IMR-90 (cell line): Measurements from ENCODE around the gene DCHS1. TPM values are rescaled to one million over a fixed set of nuclear protein-coding genes. Genes with fewer than 3 reads are reported as not detected.

Experiments
- ATAC-seq: fragments of 200-7000 bp; cut with Tn5 transposase; 2 replicates; pipeline ENCODE4 v1.9.1; 2020; ENCODE audit warnings: low read depth, mild to moderate bottlenecking, moderate library complexity
- BruUV-seq: library from RNA; stranded (reverse); fragments of 400-500 nt; replicated peaks from 2 replicates; lab custom pipeline; 2021; lab: Mats Ljungman, UMichigan
- CTCF ChIA-PET: fragments of 300-600 bp; formaldehyde crosslinking; extraction: SDS; loops from one replicate; lab custom pipeline; 2021; ENCODE audit warnings: antibody characterized with exemption; lab: Yijun Ruan, JAX
- POLR2A ChIA-PET: fragments of 300-600 bp; sonication (Branson Sonifier 250); formaldehyde crosslinking; loops from one replicate; lab custom pipeline; 2022; ENCODE audit warnings: antibody characterized with exemption; ENCODE audit not compliant: unreplicated experiment; lab: Charles Lee
- DNase-seq: peaks from one replicate; pipeline ENCODE4 v3.0.0; 2013
- H2AFZ ChIP-seq: replicated peaks from 2 replicates; pipeline ENCODE3; 2013; ENCODE audit warnings: low read length, mild to moderate bottlenecking; ENCODE audit not compliant: poor library complexity
- H2AK5ac ChIP-seq: 2 replicates; pipeline ENCODE4 v1.6.1; 2013; ENCODE audit warnings: low read depth, low read length, inconsistent platforms
- H2AK9ac ChIP-seq: replicated peaks from 2 replicates; pipeline ENCODE3; 2013; ENCODE audit warnings: mild to moderate bottlenecking, low read depth, low read length, moderate library complexity; ENCODE audit not compliant: poor library complexity
- H2BK120ac ChIP-seq: 2 replicates; pipeline ENCODE4 v1.6.1; 2013; ENCODE audit warnings: low read depth, low read length, inconsistent platforms
- H2BK15ac ChIP-seq: 3 replicates; pipeline ENCODE4 v1.6.1; 2013; ENCODE audit warnings: low read depth, low read length, inconsistent platforms
- H2BK20ac ChIP-seq: 2 replicates; pipeline ENCODE4 v1.6.1; 2013; ENCODE audit warnings: low read depth, mild to moderate bottlenecking, inconsistent platforms, low read length, moderate library complexity
- H2BK5ac ChIP-seq: 2 replicates; pipeline ENCODE4 v1.6.1; 2013; ENCODE audit warnings: mild to moderate bottlenecking, low read depth, low read length, inconsistent platforms; ENCODE audit not compliant: poor library complexity, severe bottlenecking
- H3K14ac ChIP-seq: replicated peaks from 2 replicates; pipeline ENCODE4 v1.6.1; 2013; ENCODE audit warnings: low read depth, low read length, inconsistent platforms
- H3K18ac ChIP-seq: 2 replicates; pipeline ENCODE4 v1.6.1; 2013; ENCODE audit warnings: low read depth, low read length, control low read depth
- H3K23ac ChIP-seq: 2 replicates; pipeline ENCODE4 v1.6.1; 2013; ENCODE audit warnings: low read depth, low read length, inconsistent platforms
- H3K27ac ChIP-seq: 2 replicates; pipeline ENCODE4 v1.5.1; 2013; ENCODE audit warnings: mild to moderate bottlenecking, control low read depth, low read length; ENCODE audit not compliant: insufficient read depth
- H3K27me3 ChIP-seq: 2 replicates; pipeline ENCODE4 v1.6.1; 2013; ENCODE audit warnings: low read length; ENCODE audit not compliant: control insufficient read depth, insufficient read depth
- H3K36me3 ChIP-seq: 2 replicates; pipeline ENCODE4 v1.6.1; 2013; ENCODE audit warnings: low read length, mixed read lengths; ENCODE audit not compliant: control insufficient read depth, insufficient read depth
- H3K4ac ChIP-seq: 2 replicates; pipeline ENCODE4 v1.6.1; 2013; ENCODE audit warnings: low read depth, low read length, inconsistent platforms
- H3K4me1 ChIP-seq: 2 replicates; pipeline ENCODE4 v1.6.1; 2013; ENCODE audit warnings: low read length, mixed read lengths; ENCODE audit not compliant: control insufficient read depth, insufficient read depth
- H3K4me2 ChIP-seq: 2 replicates; pipeline ENCODE4 v1.6.1; 2013; ENCODE audit warnings: low read depth, mild to moderate bottlenecking, control low read depth, low read length, moderate library complexity
- H3K4me3 ChIP-seq: 2 replicates; pipeline ENCODE4 v1.5.1; 2013; ENCODE audit warnings: low read depth, mild to moderate bottlenecking, control low read depth, low read length, moderate library complexity; ENCODE audit not compliant: insufficient read depth
- H3K56ac ChIP-seq: 2 replicates; pipeline ENCODE4 v1.6.1; 2013; ENCODE audit warnings: low read length, inconsistent platforms; ENCODE audit not compliant: insufficient read depth; ENCODE audit errors: extremely low read depth
- H3K79me1 ChIP-seq, 2 experiments: 2 replicates each; pipeline ENCODE4 v1.6.1; 2013; ENCODE audit warnings: low read length in 2 of 2, inconsistent platforms in 1 of 2, low read depth in 1 of 2
- H3K9ac ChIP-seq: 2 replicates; pipeline ENCODE4 v1.6.1; 2013; ENCODE audit warnings: low read depth, low read length, control low read depth
- H3K9me1 ChIP-seq: 2 replicates; pipeline ENCODE4 v1.6.1; 2013; ENCODE audit warnings: low read length, inconsistent platforms; ENCODE audit not compliant: insufficient read depth
- H3K9me3 ChIP-seq: 2 replicates; pipeline ENCODE4 v1.6.1; 2013; ENCODE audit warnings: low read length; ENCODE audit not compliant: control insufficient read depth, insufficient read depth
- H4K20me1 ChIP-seq: 2 replicates; pipeline ENCODE4 v1.6.1; 2013; ENCODE audit warnings: low read length, inconsistent platforms; ENCODE audit not compliant: insufficient read depth
- H4K5ac ChIP-seq: 2 replicates; pipeline ENCODE4 v1.6.1; 2013; ENCODE audit warnings: mild to moderate bottlenecking, low read depth, low read length, control low read depth
- H4K8ac ChIP-seq, 2 experiments: 2 replicates each; pipeline ENCODE4 v1.6.1; 2013; ENCODE audit warnings: low read depth in 2 of 2, low read length in 2 of 2, control low read depth in 1 of 2, inconsistent platforms in 1 of 2
- H4K91ac ChIP-seq: 2 replicates; pipeline ENCODE4 v1.6.1; 2013; ENCODE audit warnings: low read depth, low read length, inconsistent platforms; ENCODE audit not compliant: insufficient read depth
- CHD1 ChIP-seq: IDR thresholded peaks from 2 replicates; pipeline ENCODE4 v1.6.1; 2012; ENCODE audit warnings: low read depth, low read length, improper control_type of control experiment
- FOS ChIP-seq: fragments of 150-350 bp; IDR thresholded peaks from 2 replicates; pipeline ENCODE4 v1.6.1; 2016; ENCODE audit warnings: low read depth, low read length
- MAFK ChIP-seq: IDR thresholded peaks from 2 replicates; pipeline ENCODE4 v1.6.1; 2012; ENCODE audit warnings: low read depth, low read length, improper control_type of control experiment
- MAZ ChIP-seq: IDR thresholded peaks from 2 replicates; pipeline ENCODE4 v1.6.1; 2012; ENCODE audit warnings: low read depth, mild to moderate bottlenecking, low read length, improper control_type of control experiment, moderate library complexity, borderline replicate concordance
- MXI1 ChIP-seq: IDR thresholded peaks from 2 replicates; pipeline ENCODE4 v1.6.1; 2012; ENCODE audit warnings: low read depth, mild to moderate bottlenecking, low read length, moderate library complexity, borderline replicate concordance
- NFE2L2 ChIP-seq: fragments of 150-350 bp; IDR thresholded peaks from 2 replicates; pipeline ENCODE4 v1.6.1; 2016; ENCODE audit warnings: low read depth, mild to moderate bottlenecking, low read length
- POLR2A ChIP-seq: IDR thresholded peaks from 2 replicates; pipeline ENCODE4 v1.6.1; 2012; ENCODE audit warnings: mild to moderate bottlenecking, low read depth, low read length
- RAD21 ChIP-seq: IDR thresholded peaks from 2 replicates; pipeline ENCODE4 v1.6.1; 2012; ENCODE audit warnings: low read length, improper control_type of control experiment
- RCOR1 ChIP-seq: IDR thresholded peaks from 2 replicates; pipeline ENCODE4 v1.6.1; 2012; ENCODE audit warnings: mild to moderate bottlenecking, low read length, improper control_type of control experiment; ENCODE audit not compliant: insufficient replicate concordance
- RFX5 ChIP-seq: IDR thresholded peaks from 2 replicates; pipeline ENCODE4 v1.8.0; 2012; ENCODE audit warnings: low read depth, mild to moderate bottlenecking, low read length, moderate library complexity
- SMC3 ChIP-seq: fragments of 150-350 bp; IDR thresholded peaks from 2 replicates; pipeline ENCODE4 v1.6.1; 2016; ENCODE audit warnings: low read depth, mild to moderate bottlenecking, antibody characterized with exemption, low read length, moderate library complexity
- WGBS, 2 experiments: methylation state at CpG; one replicate each; pipeline versions ENCODE4 v1.1.5 to v1.1.7; 2013; ENCODE audit warnings: missing lambda C conversion rate in 2 of 2; ENCODE audit not compliant: insufficient read length in 1 of 2; ENCODE audit errors: extremely low coverage in 2 of 2; 5-methylcytosine and 5-hydroxymethylcytosine counted together
- dilution Hi-C: fragments of 300-500 bp; cut with HindIII; formaldehyde crosslinking; loops from one replicate; pipeline ENCODE4 v1.14.3; 2018; ENCODE audit warnings: low sequenced_read_pairs; ENCODE audit not compliant: unreplicated experiment
- in situ Hi-C: fragments of 300-500 bp; cut with MboI; formaldehyde crosslinking; loops from 3 replicates; pipeline ENCODE4 v1.14.3; 2019; ENCODE audit warnings: low sequenced_read_pairs, inconsistent platforms, mixed read lengths
- intact Hi-C: fragments of 100-400 bp; cut with micrococcal nuclease; formaldehyde crosslinking; loops from 2 replicates; pipeline ENCODE4 v1.10.0; 2022
- polyA plus RNA-seq, 3 experiments: library from polyadenylated mRNA; depleted of rRNA; stranded (reverse); fragments of >200 nt; gene quantifications; 2 replicates each; pipeline ENCODE4 v1.2.3, GENCODE V29; 2012; ENCODE audit warnings: low replicate concordance in 1 of 3
- total RNA-seq: library from RNA; depleted of rRNA; stranded (reverse); fragments of >200 nt; gene quantifications from 2 replicates; pipeline ENCODE4 v1.2.3, GENCODE V29; 2012
- TF ChIP-seq, protein P1 (sequence below): conservative IDR thresholded peaks from 2 replicates; pipeline ENCODE4 v1.5.1; 2012; ENCODE audit warnings: mild to moderate bottlenecking, low read depth, low read length, improper control_type of control experiment

The DCHS1 gene
- total and polyA plus RNA-seq, 2 of the 4 experiments (the other 2 are of a cell fraction), result 1.4 to 3.3 TPM

DNA sequence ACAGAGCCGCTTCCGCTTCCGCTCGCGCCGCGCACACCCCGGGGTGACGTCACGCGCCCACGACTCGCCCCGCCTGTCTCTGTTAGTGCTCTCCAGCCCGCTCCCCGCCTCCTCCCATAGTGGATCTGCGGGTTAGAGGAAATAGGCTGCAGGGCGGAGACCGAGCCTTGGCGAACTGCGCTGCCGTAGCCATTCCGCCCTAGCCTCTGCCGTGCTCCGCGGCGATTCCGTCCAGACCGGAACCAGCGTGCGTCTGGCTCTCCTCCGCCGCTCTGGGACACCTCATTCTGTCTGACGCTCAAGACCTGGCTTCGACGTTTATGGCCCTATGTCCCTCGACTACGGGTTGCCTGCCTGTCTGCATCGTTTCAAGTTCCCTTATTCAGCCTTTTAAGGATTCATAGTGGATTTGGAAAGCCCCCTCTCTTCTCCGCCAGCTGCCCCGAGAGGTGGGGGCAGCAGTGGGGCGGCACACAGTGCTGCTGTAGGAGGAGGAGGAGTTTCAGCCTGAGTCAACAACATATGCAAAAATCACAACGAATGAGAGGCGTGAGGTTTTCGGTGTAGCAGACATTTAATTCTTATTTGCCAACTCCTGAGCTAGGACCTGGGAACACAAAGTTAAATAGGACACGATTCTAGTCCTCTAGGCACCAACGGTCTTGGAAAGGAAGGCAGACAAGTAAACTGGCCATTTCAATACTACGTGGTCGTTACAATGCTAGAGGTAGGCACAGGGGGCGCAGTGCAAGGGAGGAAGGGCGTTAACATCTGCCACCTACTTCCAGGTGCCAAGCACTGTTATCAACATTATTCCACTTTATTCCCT is 43.2 kb downstream of the DCHS1 start, which contains the start of gene TAF10 (continued):
- TF ChIP-seq MXI1 (no peak; the same call in 1 of the 2 replicates), FOS (0 out of 2 replicates have a peak, but pooled peaks have one; percentile 3), RCOR1 (peak; percentile 15)

GRCh38 chr11:6611963-6612212 is 43.7 kb downstream of the DCHS1 start:
- H3K4ac ChIP-seq, result peak overlapping the region; percentile 85
- ATAC-seq, result no peak
- peak overlapping the region; percentile 27; the same call in 1 of the 2 replicates for H4K5ac ChIP-seq
- no peak overlapping the region for H2BK20ac ChIP-seq
- H3K18ac ChIP-seq, result no peak overlapping the region; the same call in 1 of the 2 replicates
- H2BK5ac ChIP-seq, result peak overlapping the region; percentile 72
- peak overlapping the region; percentile 96 for H3K4me2 ChIP-seq
- H4K8ac ChIP-seq, result peak overlapping the region; percentile 19 to 52; a peak in 2 of 4 replicates
- peaks cover 8% of the 10 kb centered on the region for H4K20me1 ChIP-seq
- TF ChIP-seq MAZ (no peak), FOS (no peak), RFX5 (no peak), POLR2A (no peak), NFE2L2 (no peak), MXI1 (no peak), RAD21 (no peak), MAFK (no peak), SMC3 (no peak), RCOR1 (no peak), CHD1 (no peak)
- TF ChIP-seq, protein P1, sequence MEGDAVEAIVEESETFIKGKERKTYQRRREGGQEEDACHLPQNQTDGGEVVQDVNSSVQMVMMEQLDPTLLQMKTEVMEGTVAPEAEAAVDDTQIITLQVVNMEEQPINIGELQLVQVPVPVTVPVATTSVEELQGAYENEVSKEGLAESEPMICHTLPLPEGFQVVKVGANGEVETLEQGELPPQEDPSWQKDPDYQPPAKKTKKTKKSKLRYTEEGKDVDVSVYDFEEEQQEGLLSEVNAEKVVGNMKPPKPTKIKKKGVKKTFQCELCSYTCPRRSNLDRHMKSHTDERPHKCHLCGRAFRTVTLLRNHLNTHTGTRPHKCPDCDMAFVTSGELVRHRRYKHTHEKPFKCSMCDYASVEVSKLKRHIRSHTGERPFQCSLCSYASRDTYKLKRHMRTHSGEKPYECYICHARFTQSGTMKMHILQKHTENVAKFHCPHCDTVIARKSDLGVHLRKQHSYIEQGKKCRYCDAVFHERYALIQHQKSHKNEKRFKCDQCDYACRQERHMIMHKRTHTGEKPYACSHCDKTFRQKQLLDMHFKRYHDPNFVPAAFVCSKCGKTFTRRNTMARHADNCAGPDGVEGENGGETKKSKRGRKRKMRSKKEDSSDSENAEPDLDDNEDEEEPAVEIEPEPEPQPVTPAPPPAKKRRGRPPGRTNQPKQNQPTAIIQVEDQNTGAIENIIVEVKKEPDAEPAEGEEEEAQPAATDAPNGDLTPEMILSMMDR, result no peak
- H2AK9ac ChIP-seq, result peak overlapping the region; percentile 91
- peak overlapping the region; percentile 67 for H3K4me3 ChIP-seq
- WGBS, 2 experiments, result 0% methylated on average over 25 of the region's 36 CpGs; no CpG with 5 or more reads in 1 of the 2 experiments
- H3K9me1 ChIP-seq, result peaks cover 35% of the 10 kb centered on the region
- dilution Hi-C loops (no loop called here), in situ Hi-C loops (no loop called here), intact Hi-C loops (loop anchor here (1.0 kb wide), 2 partner anchors 71 to 138 kb away; partner anchors contain the start of gene MRPL17)
- peaks cover 31 to 80% of the 10 kb centered on the region in 2 experiments for H3K79me1 ChIP-seq
- POLR2A ChIA-PET, result interaction anchor here (0.8 to 0.9 kb wide), 2 partner anchors 9 to 16 kb away, joined by 3 to 4 read pairs; no protein-coding TSS in a partner anchor
- H3K36me3 ChIP-seq, result peaks cover 63% of the 10 kb centered on the region
- H2AFZ ChIP-seq, result peak overlapping the region; percentile 95
- peak overlapping the region; percentile 16 for H4K91ac ChIP-seq
- H3K4me1 ChIP-seq, result peaks cover 26% of the 10 kb centered on the region
- 0 out of 2 replicates have a peak overlapping the region, but pooled peaks have one; percentile 84 for H3K56ac ChIP-seq
- CTCF ChIA-PET, result no interaction called here
- no TSS peak for BruUV-seq
- H3K27ac ChIP-seq, result peak overlapping the region; percentile 84
- H2BK120ac ChIP-seq, result no peak overlapping the region
- peak overlapping the region; percentile 84; the same call in 1 of the 2 replicates for H2AK5ac ChIP-seq
- H3K23ac ChIP-seq, result no peak overlapping the region
- DNase-seq, result no peak
- H3K27me3 ChIP-seq, result no peaks in the 10 kb centered on the region
- peak overlapping the region; percentile 92; the same call in 1 of the 2 replicates for H3K14ac ChIP-seq
- H3K9ac ChIP-seq, result peak overlapping the region; percentile 96
- no peak overlapping the region for H2BK15ac ChIP-seq
- no peaks in the 10 kb centered on the region for H3K9me3 ChIP-seq
